ENCODE results near the gene WDTC1. TPM values are rescaled to one million over a fixed set of nuclear protein-coding genes. Genes with fewer than 3 reads are reported as not detected.
A peak's percentile ranks its signal among the peaks of the same experiment; 100 is the strongest.

Gene WDTC1
- total RNA-seq, 1 experiment from 2014 or later, result 20.1 TPM

DNA sequence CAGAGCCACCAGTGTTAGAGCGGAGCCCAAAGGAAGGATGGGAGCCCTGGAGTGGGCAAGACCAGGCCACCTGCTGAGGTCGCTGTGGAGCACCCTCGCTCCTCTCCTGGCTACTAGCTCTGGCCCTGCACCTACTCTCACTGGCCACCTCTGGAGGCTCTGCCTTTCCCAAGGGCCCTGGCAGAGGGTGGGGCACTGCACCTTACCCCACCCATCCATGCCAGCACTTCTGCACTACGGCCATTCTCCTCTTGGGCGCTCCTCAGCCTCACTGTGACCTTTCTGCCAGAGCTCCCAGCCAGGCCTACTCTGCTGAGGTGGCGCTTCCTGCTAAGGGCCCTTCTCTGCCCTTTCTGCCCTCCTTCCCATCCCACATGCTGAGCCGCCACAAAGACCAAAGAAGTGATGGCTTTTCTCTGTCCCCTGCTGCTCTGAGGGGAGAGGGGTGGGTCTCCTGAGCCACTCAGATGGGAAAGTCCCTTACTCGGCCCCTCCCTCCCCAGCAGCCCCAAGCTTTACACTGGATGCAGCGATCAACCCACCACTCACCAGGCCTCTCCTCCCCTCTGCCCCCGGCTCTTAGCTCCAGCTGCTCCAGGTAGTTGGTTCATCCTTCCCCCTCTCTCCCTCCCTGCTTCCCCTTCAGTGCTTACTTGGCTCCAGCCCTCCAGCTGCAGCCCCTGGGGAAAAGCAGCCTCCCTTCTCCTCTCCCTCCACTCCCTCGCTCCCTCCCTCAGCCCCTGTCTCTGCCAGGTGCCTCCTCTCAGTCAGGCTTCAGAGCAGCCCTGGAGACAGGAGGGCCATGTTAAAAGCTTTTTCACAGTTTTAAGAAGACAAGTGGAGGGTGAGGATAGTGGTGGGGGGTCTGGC, 72.7 kb downstream of the WDTC1 start:
- H3K4me1 Mint-ChIP-seq, result peaks cover 25% of the 10 kb centered on the region
- CTCF ChIA-PET, result interaction anchor here (0.6 to 9.3 kb wide), 44 partner anchors 8 to 362 kb away, joined by 3 to 124 read pairs (median 6); partner anchors contain the start of genes CD164L2, KDF1, MAP3K6 and SYTL1
- peak overlapping the region; percentile 50 for H3K4me3 Mint-ChIP-seq
- H3K27me3 Mint-ChIP-seq (ENCODE audit: low read depth), result peaks cover 4% of the 10 kb centered on the region
- POLR2A ChIA-PET, result interaction anchor here (0.5 to 2.6 kb wide), 10 partner anchors 11 to 1362 kb away, joined by 3 to 21 read pairs (median 3); partner anchors contain the start of genes AHDC1, CD164L2, MAP3K6 and SYTL1
- peak; percentile 85 for ATAC-seq
- H3K27ac Mint-ChIP-seq, result peak overlapping the region; percentile 79
- DNase-seq (ENCODE audit: low spot score), result peak; percentile 67
- H3K9me3 Mint-ChIP-seq, result no peaks in the 10 kb centered on the region
- H3K36me3 Mint-ChIP-seq, result peaks cover under 1% of the 10 kb centered on the region
- no peak for TF ChIP-seq ATF1 (CRISPR knock-in tag; IDR thresholded peaks at IDR 0.05)
- no peak for TF ChIP-seq CREB1 (CRISPR knock-in tag; IDR thresholded peaks at IDR 0.05)
- no peak for TF ChIP-seq NFYB (CRISPR knock-in tag; conservative IDR thresholded peaks at IDR 0.05; ENCODE audit: low read depth)
- no peak for TF ChIP-seq ARID4B (CRISPR knock-in tag; IDR thresholded peaks at IDR 0.05; ENCODE audit: borderline replicate concordance)
- 0 out of 2 replicates have a peak, but pooled peaks have one; percentile 16 for TF ChIP-seq USF2 (CRISPR knock-in tag; IDR thresholded peaks at IDR 0.05)
- TF ChIP-seq ZNF138 (CRISPR knock-in tag; conservative IDR thresholded peaks at IDR 0.05), result no peak
- peak; percentile 71 for TF ChIP-seq ZNF423 (CRISPR knock-in tag; IDR thresholded peaks at IDR 0.05)
- TF ChIP-seq SMAD4 (CRISPR knock-in tag; IDR thresholded peaks at IDR 0.05), result no peak
- no peak for TF ChIP-seq OVOL2 (CRISPR knock-in tag; IDR thresholded peaks at IDR 0.05; ENCODE audit: borderline replicate concordance)
- TF ChIP-seq, protein P1, sequence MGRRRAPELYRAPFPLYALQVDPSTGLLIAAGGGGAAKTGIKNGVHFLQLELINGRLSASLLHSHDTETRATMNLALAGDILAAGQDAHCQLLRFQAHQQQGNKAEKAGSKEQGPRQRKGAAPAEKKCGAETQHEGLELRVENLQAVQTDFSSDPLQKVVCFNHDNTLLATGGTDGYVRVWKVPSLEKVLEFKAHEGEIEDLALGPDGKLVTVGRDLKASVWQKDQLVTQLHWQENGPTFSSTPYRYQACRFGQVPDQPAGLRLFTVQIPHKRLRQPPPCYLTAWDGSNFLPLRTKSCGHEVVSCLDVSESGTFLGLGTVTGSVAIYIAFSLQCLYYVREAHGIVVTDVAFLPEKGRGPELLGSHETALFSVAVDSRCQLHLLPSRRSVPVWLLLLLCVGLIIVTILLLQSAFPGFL (CRISPR knock-in tag; IDR thresholded peaks at IDR 0.05; ENCODE audit: borderline replicate concordance), result no peak
- TF ChIP-seq ATF3 (CRISPR knock-in tag; conservative IDR thresholded peaks at IDR 0.05), result no peak
- no peak for TF ChIP-seq MYBL2 (CRISPR knock-in tag; IDR thresholded peaks at IDR 0.05)
- TF ChIP-seq NR3C1 (CRISPR knock-in tag; conservative IDR thresholded peaks at IDR 0.05; ENCODE audit: low read depth), result no peak
- TF ChIP-seq ZNF232 (CRISPR knock-in tag; IDR thresholded peaks at IDR 0.05), result no peak
- no peak for TF ChIP-seq ZNF671 (CRISPR knock-in tag; IDR thresholded peaks at IDR 0.05)
- TF ChIP-seq CREM (CRISPR knock-in tag; IDR thresholded peaks at IDR 0.05), result no peak
- TF ChIP-seq, protein P2, sequence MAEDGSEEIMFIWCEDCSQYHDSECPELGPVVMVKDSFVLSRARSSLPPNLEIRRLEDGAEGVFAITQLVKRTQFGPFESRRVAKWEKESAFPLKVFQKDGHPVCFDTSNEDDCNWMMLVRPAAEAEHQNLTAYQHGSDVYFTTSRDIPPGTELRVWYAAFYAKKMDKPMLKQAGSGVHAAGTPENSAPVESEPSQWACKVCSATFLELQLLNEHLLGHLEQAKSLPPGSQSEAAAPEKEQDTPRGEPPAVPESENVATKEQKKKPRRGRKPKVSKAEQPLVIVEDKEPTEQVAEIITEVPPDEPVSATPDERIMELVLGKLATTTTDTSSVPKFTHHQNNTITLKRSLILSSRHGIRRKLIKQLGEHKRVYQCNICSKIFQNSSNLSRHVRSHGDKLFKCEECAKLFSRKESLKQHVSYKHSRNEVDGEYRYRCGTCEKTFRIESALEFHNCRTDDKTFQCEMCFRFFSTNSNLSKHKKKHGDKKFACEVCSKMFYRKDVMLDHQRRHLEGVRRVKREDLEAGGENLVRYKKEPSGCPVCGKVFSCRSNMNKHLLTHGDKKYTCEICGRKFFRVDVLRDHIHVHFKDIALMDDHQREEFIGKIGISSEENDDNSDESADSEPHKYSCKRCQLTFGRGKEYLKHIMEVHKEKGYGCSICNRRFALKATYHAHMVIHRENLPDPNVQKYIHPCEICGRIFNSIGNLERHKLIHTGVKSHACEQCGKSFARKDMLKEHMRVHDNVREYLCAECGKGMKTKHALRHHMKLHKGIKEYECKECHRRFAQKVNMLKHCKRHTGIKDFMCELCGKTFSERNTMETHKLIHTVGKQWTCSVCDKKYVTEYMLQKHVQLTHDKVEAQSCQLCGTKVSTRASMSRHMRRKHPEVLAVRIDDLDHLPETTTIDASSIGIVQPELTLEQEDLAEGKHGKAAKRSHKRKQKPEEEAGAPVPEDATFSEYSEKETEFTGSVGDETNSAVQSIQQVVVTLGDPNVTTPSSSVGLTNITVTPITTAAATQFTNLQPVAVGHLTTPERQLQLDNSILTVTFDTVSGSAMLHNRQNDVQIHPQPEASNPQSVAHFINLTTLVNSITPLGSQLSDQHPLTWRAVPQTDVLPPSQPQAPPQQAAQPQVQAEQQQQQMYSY (CRISPR knock-in tag; IDR thresholded peaks at IDR 0.05), result 0 out of 2 replicates have a peak, but pooled peaks have one; percentile 40
- TF ChIP-seq JAZF1 (CRISPR knock-in tag; IDR thresholded peaks at IDR 0.05), result no peak
- TF ChIP-seq ZNF219 (CRISPR knock-in tag; IDR thresholded peaks at IDR 0.05; ENCODE audit: borderline replicate concordance), result no peak
- TF ChIP-seq AR (CRISPR knock-in tag; IDR thresholded peaks at IDR 0.05), result no peak
- no peak for TF ChIP-seq HMGA2 (CRISPR knock-in tag; IDR thresholded peaks at IDR 0.05)
- no peak for TF ChIP-seq ZMAT4 (CRISPR knock-in tag; IDR thresholded peaks at IDR 0.05)
- no peak for TF ChIP-seq RORB (CRISPR knock-in tag; IDR thresholded peaks at IDR 0.05)
- TF ChIP-seq ELF4 (CRISPR knock-in tag; IDR thresholded peaks at IDR 0.05; ENCODE audit: low read depth), result no peak
